Smooth muscle cell (in vitro differentiated cells): ENCODE data around the gene LRRC56. TPM values are rescaled to one million over a fixed set of nuclear protein-coding genes. Genes with fewer than 3 reads are reported as not detected.

Experiments
- DNase-seq: peaks from one replicate; lab custom pipeline; 2025; ENCODE audit not compliant: unreplicated experiment; lab: John Stamatoyannopoulos, UW
- H2AFZ ChIP-seq: fragments of 200-600 bp; sonication (generic); 2 replicates; pipeline ENCODE4 v1.6.0; 2016; ENCODE audit warnings: antibody characterized with exemption, low read depth, mild to moderate bottlenecking
- H3F3A ChIP-seq: fragments of 200-600 bp; sonication (generic); 2 replicates; pipeline ENCODE4 v1.6.0; 2017; ENCODE audit warnings: antibody characterized with exemption, low read depth
- H3K27ac ChIP-seq: fragments of 200-600 bp; sonication (generic); 2 replicates; pipeline ENCODE4 v1.5.1; 2016; ENCODE audit warnings: low read depth, mild to moderate bottlenecking
- H3K27me3 ChIP-seq: fragments of 200-600 bp; sonication (generic); 2 replicates; pipeline ENCODE4 v1.6.1; 2016; ENCODE audit warnings: low read depth, mild to moderate bottlenecking
- H3K36me3 ChIP-seq: fragments of 200-600 bp; sonication (generic); 2 replicates; pipeline ENCODE4 v1.5.1; 2016; ENCODE audit warnings: low read depth
- H3K4me1 ChIP-seq: fragments of 200-600 bp; sonication (generic); 2 replicates; pipeline ENCODE4 v1.5.1; 2016; ENCODE audit warnings: low read depth
- H3K4me2 ChIP-seq: fragments of 200-600 bp; sonication (generic); 2 replicates; pipeline ENCODE4 v1.6.0; 2016; ENCODE audit warnings: mild to moderate bottlenecking
- H3K4me3 ChIP-seq: fragments of 200-600 bp; sonication (generic); 2 replicates; pipeline ENCODE4 v1.5.1; 2016; ENCODE audit warnings: mild to moderate bottlenecking
- H3K79me2 ChIP-seq: fragments of 200-600 bp; sonication (generic); 2 replicates; pipeline ENCODE4 v1.6.0; 2016; ENCODE audit warnings: low read depth, mild to moderate bottlenecking
- H3K9ac ChIP-seq: fragments of 200-600 bp; sonication (generic); 2 replicates; pipeline ENCODE4 v1.6.0; 2016; ENCODE audit warnings: low read depth
- H3K9me3 ChIP-seq: fragments of 200-600 bp; sonication (generic); replicated peaks from 2 replicates; pipeline ENCODE4 v1.5.1; 2016; ENCODE audit warnings: low read depth
- H4K20me1 ChIP-seq: fragments of 200-600 bp; sonication (generic); 2 replicates; pipeline ENCODE4 v1.6.0; 2016; ENCODE audit warnings: low read depth
- CTCF ChIP-seq: fragments of 200-600 bp; sonication (generic); IDR thresholded peaks from 2 replicates; pipeline ENCODE4 v1.5.1; 2017; ENCODE audit warnings: borderline replicate concordance, mild to moderate bottlenecking, antibody characterized with exemption; ENCODE audit not compliant: insufficient read depth, poor library complexity, severe bottlenecking
- WGBS: methylation state at CpG from one replicate; pipeline ENCODE4 v1.1.7; 2016; ENCODE audit warnings: low lambda C conversion rate; 5-methylcytosine and 5-hydroxymethylcytosine counted together
- polyA plus RNA-seq: library from polyadenylated mRNA; unstranded; fragments of >200 nt; fragmentation: Nextera tagmentation; extraction: Ambion mirVana; gene quantifications from 2 replicates; pipeline ENCODE4 v1.2.1, GENCODE V29; 2016
- total RNA-seq: library from RNA; depleted of rRNA; stranded (reverse); fragments of >200 nt; gene quantifications from 2 replicates; pipeline ENCODE4 v1.2.3, GENCODE V29; 2014

LRRC56 gene
- total and polyA plus RNA-seq, 2 experiments from 2014 or later, result 0.31 to 1.5 TPM

GRCh38 chr11:492427-493226 lies 44.7 kb upstream of the LRRC56 start:
- no peaks in the 10 kb centered on the region for H3K79me2 ChIP-seq
- no peak overlapping the region for H3K4me2 ChIP-seq
- peaks cover 10% of the 10 kb centered on the region for H3F3A ChIP-seq
- H3K4me3 ChIP-seq, result no peak overlapping the region
- no peak overlapping the region for H3K27ac ChIP-seq
- H3K4me1 ChIP-seq, result no peaks in the 10 kb centered on the region
- TF ChIP-seq CTCF, result no peak
- no peaks in the 10 kb centered on the region for H3K27me3 ChIP-seq
- no peak for DNase-seq
- H3K9ac ChIP-seq, result no peak overlapping the region
- H2AFZ ChIP-seq, result no peak overlapping the region
- H3K9me3 ChIP-seq, result no peaks in the 10 kb centered on the region
- H4K20me1 ChIP-seq, result peaks cover 4% of the 10 kb centered on the region
- no peaks in the 10 kb centered on the region for H3K36me3 ChIP-seq
- WGBS, result 96% methylated on average over 32 of the region's 32 CpGs

GRCh38 chr11:494761-495536 lies 42.4 kb upstream of the LRRC56 start:
- Histone ChIP-seq H3K4me3 (no peak overlapping the region), H3K4me1 (no peaks in the 10 kb centered on the region), H3K36me3 (no peaks in the 10 kb centered on the region), H3K79me2 (no peaks in the 10 kb centered on the region), H3K27ac (no peak overlapping the region), H3F3A (peaks cover 10% of the 10 kb centered on the region), H4K20me1 (peaks cover 4% of the 10 kb centered on the region), H3K4me2 (no peak overlapping the region), H3K9ac (no peak overlapping the region), H3K9me3 (no peaks in the 10 kb centered on the region), H2AFZ (no peak overlapping the region), H3K27me3 (no peaks in the 10 kb centered on the region)
- 96% methylated on average over 35 of the region's 37 CpGs for WGBS
- DNase-seq, result no peak
- TF ChIP-seq CTCF, result no peak

GRCh38 chr11:495537-495931 lies 41.8 kb upstream of the LRRC56 start:
- DNase-seq, result no peak
- Histone ChIP-seq H3K79me2 (no peaks in the 10 kb centered on the region), H4K20me1 (peaks cover 4% of the 10 kb centered on the region), H3K27me3 (no peaks in the 10 kb centered on the region), H3K4me3 (no peak overlapping the region), H3K9me3 (no peaks in the 10 kb centered on the region), H2AFZ (no peak overlapping the region), H3K4me2 (no peak overlapping the region), H3K27ac (no peak overlapping the region), H3F3A (peaks cover 10% of the 10 kb centered on the region), H3K4me1 (no peaks in the 10 kb centered on the region), H3K36me3 (no peaks in the 10 kb centered on the region), H3K9ac (no peak overlapping the region)
- TF ChIP-seq CTCF, result no peak
- 93% methylated on average over 10 of the region's 10 CpGs for WGBS
